ENCODE data around the gene PRDM7. TPM values are rescaled to one million over a fixed set of nuclear protein-coding genes. Genes with fewer than 3 reads are reported as not detected.
"Not testable (repeated sequence)": the region's sequence is repeated elsewhere in the genome, so short reads cannot be mapped to it uniquely, and the experiment has no call there.

The PRDM7 gene
- polyA plus RNA-seq (2013, experiment 1 of 2; ENCODE audit: insufficient read length) = not detected
- not detected for polyA plus RNA-seq (2013, experiment 2 of 2; ENCODE audit: insufficient read length)

- DNase-seq = peak; percentile 93
Measured at GRCh38 chr16:90077240-90077756, at the start of gene PRDM7. TSS of gene PRDM7 (minus strand) at chr16:90077331. CDS start at chr16:90075910, 1,421 bp downstream.

- not testable (repeated sequence) for DNase-seq
Measured at GRCh38 chr16:90121846-90122245, 44.7 kb upstream of the PRDM7 start.

GRCh38 chr16:90107617-90108016, 30.5 kb upstream of the PRDM7 start:
- not testable (repeated sequence) for DNase-seq

- not testable (repeated sequence) for DNase-seq
Measured at GRCh38 chr16:90107060-90107459, 29.9 kb upstream of the PRDM7 start.

GRCh38 chr16:90106271-90106670, 29.1 kb upstream of the PRDM7 start:
- DNase-seq = not testable (repeated sequence)

- not testable (repeated sequence) for DNase-seq
Measured at GRCh38 chr16:90104725-90105124, 27.6 kb upstream of the PRDM7 start.

- DNase-seq = not testable (repeated sequence)
Measured at GRCh38 chr16:90102086-90102884, 25.2 kb upstream of the PRDM7 start.

GRCh38 chr16:90101332-90101731, 24.2 kb upstream of the PRDM7 start:
- DNase-seq = not testable (repeated sequence)

- not testable (repeated sequence) for DNase-seq
Measured at GRCh38 chr16:90100790-90101189, 23.7 kb upstream of the PRDM7 start.

- DNase-seq = not testable (repeated sequence)
Measured at GRCh38 chr16:90100229-90100628, 23.1 kb upstream of the PRDM7 start.

- not testable (repeated sequence) for DNase-seq
Measured at GRCh38 chr16:90098936-90099335, 21.8 kb upstream of the PRDM7 start.

GRCh38 chr16:90097010-90097684, 20.0 kb upstream of the PRDM7 start:
- not testable (repeated sequence) for DNase-seq

GRCh38 chr16:90094791-90095190, 17.7 kb upstream of the PRDM7 start:
- DNase-seq = not testable (repeated sequence)

GRCh38 chr16:90094296-90094695, 17.2 kb upstream of the PRDM7 start:
- not testable (repeated sequence) for DNase-seq

GRCh38 chr16:90093799-90094198, 16.7 kb upstream of the PRDM7 start:
- not testable (repeated sequence) for DNase-seq

- DNase-seq = not testable (repeated sequence)
Measured at GRCh38 chr16:90092781-90093180, 15.7 kb upstream of the PRDM7 start.

GRCh38 chr16:90084215-90084950, 7.3 kb upstream of the PRDM7 start:
- no peak for DNase-seq

GRCh38 chr16:90083139-90083538, 6.0 kb upstream of the PRDM7 start:
- no peak for DNase-seq

GRCh38 chr16:90081606-90081970, 4.5 kb upstream of the PRDM7 start:
- DNase-seq = no peak

- DNase-seq = no peak
Measured at GRCh38 chr16:90078579-90078895, 1.4 kb upstream of the PRDM7 start.

- DNase-seq = peak; percentile 40
Measured at GRCh38 chr16:90077757-90078578, 837 bp upstream of the PRDM7 start.

All from fibroblast of skin of back (primary cell).